GM21515 (cell line): ENCODE results near the gene SLC13A2.

Experiments used
- ATAC-seq: cut with Tn5 transposase; IDR thresholded peaks from one replicate; pipeline ENCODE4 v1.9.1; 2021; ENCODE audit not compliant: unreplicated experiment

Gene SLC13A2

GRCh38 chr17:28532050-28532960 is 58.9 kb downstream of the SLC13A2 start:
- ATAC-seq = no peak

- no peak for ATAC-seq
Measured at GRCh38 chr17:28533091-28533807, 59.8 kb downstream of the SLC13A2 start.

- no peak for ATAC-seq
Measured at GRCh38 chr17:28534740-28535375, 61.4 kb downstream of the SLC13A2 start.

- no peak for ATAC-seq
Measured at GRCh38 chr17:28536532-28537218, 63.2 kb downstream of the SLC13A2 start.

- no peak for ATAC-seq
Measured at GRCh38 chr17:28537219-28537610, 63.8 kb downstream of the SLC13A2 start.

- ATAC-seq = no peak
Measured at GRCh38 chr17:28538296-28538895, 65.0 kb downstream of the SLC13A2 start.

GRCh38 chr17:28540231-28540630 is 66.8 kb downstream of the SLC13A2 start:
- ATAC-seq = no peak

- no peak for ATAC-seq
Measured at GRCh38 chr17:28541439-28541838, 68.0 kb downstream of the SLC13A2 start.

- no peak for ATAC-seq
Measured at GRCh38 chr17:28544402-28545140, 71.1 kb downstream of the SLC13A2 start.

GRCh38 chr17:28545141-28545503 is 71.7 kb downstream of the SLC13A2 start:
- no peak for ATAC-seq

GRCh38 chr17:28545787-28546415 is 72.5 kb downstream of the SLC13A2 start:
- ATAC-seq = no peak

- ATAC-seq = no peak
Measured at GRCh38 chr17:28547096-28547622, 73.7 kb downstream of the SLC13A2 start.
